ENCODE measurements around the gene LRP1B.

LRP1B gene

GRCh38 chr2:141947396-141948114 lies 183.3 kb downstream of the LRP1B start:
- DNase-seq (ENCODE audit: low read depth in 2 of 2) = no peak

GRCh38 chr2:141946016-141946415 lies 184.8 kb downstream of the LRP1B start:
- DNase-seq (ENCODE audit: low read depth in 2 of 2) = no peak

- DNase-seq (ENCODE audit: low read depth in 2 of 2) = no peak
These were observed 186.9 kb downstream of the LRP1B start for GRCh38 chr2:141943918-141944317.

- DNase-seq (ENCODE audit: low read depth in 2 of 2) = no peak
These were observed 188.6 kb downstream of the LRP1B start for GRCh38 chr2:141942006-141942789.

- DNase-seq (ENCODE audit: low read depth in 2 of 2) = no peak
These were observed 189.6 kb downstream of the LRP1B start for GRCh38 chr2:141941210-141941714.

GRCh38 chr2:141940709-141941108 lies 190.1 kb downstream of the LRP1B start:
- DNase-seq (ENCODE audit: low read depth in 2 of 2) = no peak

GRCh38 chr2:141933226-141933625 lies 197.6 kb downstream of the LRP1B start:
- no peak for DNase-seq (ENCODE audit: low read depth in 2 of 2)

GRCh38 chr2:141932261-141932660 lies 198.6 kb downstream of the LRP1B start:
- no peak for DNase-seq (ENCODE audit: low read depth in 2 of 2)

- DNase-seq (ENCODE audit: low read depth in 2 of 2) = no peak
These were observed 199.0 kb downstream of the LRP1B start for GRCh38 chr2:141931797-141932196.

- DNase-seq (ENCODE audit: low read depth in 2 of 2) = no peak
These were observed 200.0 kb downstream of the LRP1B start for GRCh38 chr2:141930803-141931202.

GRCh38 chr2:141929331-141930252 lies 201.2 kb downstream of the LRP1B start:
- no peak for DNase-seq (ENCODE audit: low read depth in 2 of 2)

- DNase-seq (ENCODE audit: low read depth in 2 of 2) = no peak
These were observed 202.3 kb downstream of the LRP1B start for GRCh38 chr2:141928476-141928875.

- no peak for DNase-seq (ENCODE audit: low read depth in 2 of 2)
These were observed 203.3 kb downstream of the LRP1B start for GRCh38 chr2:141927536-141927935.

GRCh38 chr2:141925511-141925910 lies 205.3 kb downstream of the LRP1B start:
- no peak for DNase-seq (ENCODE audit: low read depth in 2 of 2)

- DNase-seq (ENCODE audit: low read depth in 2 of 2) = no peak
These were observed 207.2 kb downstream of the LRP1B start for GRCh38 chr2:141923657-141924056.

- DNase-seq (ENCODE audit: low read depth in 2 of 2) = no peak
These were observed 219.2 kb downstream of the LRP1B start for GRCh38 chr2:141911485-141912066.

- DNase-seq (ENCODE audit: low read depth in 2 of 2) = no peak
These were observed 224.1 kb downstream of the LRP1B start for GRCh38 chr2:141906678-141907077.

GRCh38 chr2:141900826-141901225 lies 230.0 kb downstream of the LRP1B start:
- DNase-seq (ENCODE audit: low read depth in 2 of 2) = no peak

- no peak for DNase-seq (ENCODE audit: low read depth in 2 of 2)
These were observed 231.1 kb downstream of the LRP1B start for GRCh38 chr2:141899740-141900139.

- no peak for DNase-seq (ENCODE audit: low read depth in 2 of 2)
These were observed 241.0 kb downstream of the LRP1B start for GRCh38 chr2:141889788-141890187.

GRCh38 chr2:141888987-141889555 lies 241.7 kb downstream of the LRP1B start:
- DNase-seq (ENCODE audit: low read depth in 2 of 2) = no peak
